GM13977 (cell line): ENCODE data around the gene PHF12.

ENCODE experiments used
- DNase-seq: peaks from one replicate; pipeline ENCODE4 v3.0.0; 2012; ENCODE audit warnings: low spot score
- in situ Hi-C: fragments of 300-500 bp; cut with MboI; formaldehyde crosslinking; loops from one replicate; pipeline ENCODE4 v1.12.0; 2022; ENCODE audit warnings: low sequenced_read_pairs, low pct_unique_long_range_greater_than_20kb, mixed read lengths, inconsistent platforms; ENCODE audit not compliant: unreplicated experiment
- TF ChIP-seq, protein P1 (sequence below): IDR thresholded peaks from 2 replicates; pipeline ENCODE4 v1.5.1; 2012; ENCODE audit warnings: mild to moderate bottlenecking, control low read depth; ENCODE audit not compliant: insufficient read depth; ENCODE audit errors: extremely low read depth, missing control alignments

PHF12 gene

GRCh38 chr17:28857905-28858800 is 93.2 kb downstream of the PHF12 start:
- in situ Hi-C loops = no loop called here
- DNase-seq = no peak
- TF ChIP-seq, protein P1, sequence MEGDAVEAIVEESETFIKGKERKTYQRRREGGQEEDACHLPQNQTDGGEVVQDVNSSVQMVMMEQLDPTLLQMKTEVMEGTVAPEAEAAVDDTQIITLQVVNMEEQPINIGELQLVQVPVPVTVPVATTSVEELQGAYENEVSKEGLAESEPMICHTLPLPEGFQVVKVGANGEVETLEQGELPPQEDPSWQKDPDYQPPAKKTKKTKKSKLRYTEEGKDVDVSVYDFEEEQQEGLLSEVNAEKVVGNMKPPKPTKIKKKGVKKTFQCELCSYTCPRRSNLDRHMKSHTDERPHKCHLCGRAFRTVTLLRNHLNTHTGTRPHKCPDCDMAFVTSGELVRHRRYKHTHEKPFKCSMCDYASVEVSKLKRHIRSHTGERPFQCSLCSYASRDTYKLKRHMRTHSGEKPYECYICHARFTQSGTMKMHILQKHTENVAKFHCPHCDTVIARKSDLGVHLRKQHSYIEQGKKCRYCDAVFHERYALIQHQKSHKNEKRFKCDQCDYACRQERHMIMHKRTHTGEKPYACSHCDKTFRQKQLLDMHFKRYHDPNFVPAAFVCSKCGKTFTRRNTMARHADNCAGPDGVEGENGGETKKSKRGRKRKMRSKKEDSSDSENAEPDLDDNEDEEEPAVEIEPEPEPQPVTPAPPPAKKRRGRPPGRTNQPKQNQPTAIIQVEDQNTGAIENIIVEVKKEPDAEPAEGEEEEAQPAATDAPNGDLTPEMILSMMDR = no peak

DNA sequence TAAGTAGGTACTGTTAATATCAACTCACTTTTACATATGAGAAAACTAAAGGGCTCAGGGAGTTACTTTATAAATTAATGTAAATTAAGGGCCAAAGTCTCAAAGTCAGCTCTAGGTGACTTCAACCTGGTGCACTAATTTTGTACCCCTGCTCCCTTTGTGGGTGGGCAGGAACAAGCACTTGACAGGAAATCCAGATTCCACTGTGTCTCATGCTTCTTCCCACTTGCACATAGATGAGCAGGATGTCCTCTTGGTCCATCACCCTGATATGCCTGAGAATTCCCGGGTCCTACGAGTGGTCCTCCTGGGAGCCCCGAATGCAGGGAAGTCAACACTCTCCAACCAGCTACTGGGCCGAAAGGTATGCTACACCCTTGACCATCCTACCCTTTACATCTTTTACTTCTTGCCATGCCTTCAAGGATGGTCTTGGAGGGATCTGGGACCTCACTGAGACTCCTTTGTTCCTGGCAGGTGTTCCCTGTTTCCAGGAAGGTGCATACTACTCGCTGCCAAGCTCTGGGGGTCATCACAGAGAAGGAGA is 95.2 kb downstream of the PHF12 start:
- in situ Hi-C loops = no loop called here
- no peak for DNase-seq
- TF ChIP-seq, protein P1 = no peak

- DNase-seq = no peak
- TF ChIP-seq, protein P1 = no peak
- in situ Hi-C loops = no loop called here
These were observed 96.0 kb downstream of the PHF12 start for GRCh38 chr17:28855336-28855679.
